HCT116 (cell line): ENCODE measurements around the gene NSMF. TPM values are rescaled to one million over a fixed set of nuclear protein-coding genes. Genes with fewer than 3 reads are reported as not detected.

ENCODE experiments used
- ATAC-seq: fragments of 200-7000 bp; cut with Tn5 transposase; 2 replicates; pipeline ENCODE4 v1.9.1; 2020; ENCODE audit warnings: mild to moderate bottlenecking, moderate library complexity
- BruUV-seq: library from RNA; stranded (reverse); fragments of 400-500 nt; replicated peaks from 2 replicates; lab custom pipeline; 2021; lab: Mats Ljungman, UMichigan
- CTCF ChIA-PET: fragments of 300-600 bp; sonication (Branson Sonifier 250); formaldehyde crosslinking; loops from one replicate; lab custom pipeline; 2021; ENCODE audit warnings: antibody characterized with exemption; lab: Charles Lee
- POLR2A ChIA-PET: fragments of 300-600, 350-600 bp; sonication (Branson Sonifier 250); formaldehyde crosslinking; loops from one replicate; lab custom pipeline; 2021; ENCODE audit warnings: antibody characterized with exemption; lab: Charles Lee
- RAD21 ChIA-PET, 2 experiments: fragments of 300-600 bp; sonication (Branson Sonifier 250); formaldehyde crosslinking; loops; one replicate each; lab custom pipeline; 2023; ENCODE audit warnings: low total read pairs in 2 of 2; ENCODE audit not compliant: uncharacterized antibody in 2 of 2, unreplicated experiment in 2 of 2, low non-redundant PET in 1 of 2; lab: Charles Lee
- DNase-seq: peaks from one replicate; pipeline ENCODE4 v3.0.0-alpha.2; 2010; ENCODE audit warnings: low read depth, low spot score
- H2AFZ ChIP-seq: fragments of 200-600 bp; shearing (Covaris generic), sonication (generic); 2 replicates; pipeline ENCODE4 v1.6.1; 2017; ENCODE audit warnings: low read depth, mixed run types, mixed read lengths, antibody characterized with exemption, low read length; ENCODE audit not compliant: poor library complexity, severe bottlenecking
- H3K27ac ChIP-seq: 2 replicates; pipeline ENCODE4 v1.5.1; 2012; ENCODE audit warnings: low read depth, low read length
- H3K27me3 ChIP-seq: fragments of 200-600 bp; sonication (generic); 2 replicates; pipeline ENCODE4 v1.6.1; 2016; ENCODE audit warnings: mixed run types, low read length, mixed read lengths; ENCODE audit not compliant: insufficient read depth
- H3K36me3 ChIP-seq, 2 experiments: fragments of 200-500 bp in 1 of 2; fragments of 200-600 bp in 1 of 2; sonication (Bioruptor generic) in 1 of 2; sonication (generic) in 1 of 2; 2 replicates each; pipeline versions ENCODE4 v1.5.1 to v1.6.1; 2014 to 2016; ENCODE audit warnings: low read length in 2 of 2, inconsistent platforms in 1 of 2, mixed read lengths in 1 of 2, mixed run types in 1 of 2; ENCODE audit not compliant: insufficient read depth in 2 of 2, control insufficient read depth in 1 of 2
- H3K4me1 ChIP-seq, 2 experiments: fragments of 200-600 bp in 1 of 2; sonication (generic) in 1 of 2; 2 replicates each; pipeline versions ENCODE4 v1.5.1 to v1.6.1; 2012 to 2017; ENCODE audit warnings: low read length in 2 of 2, inconsistent platforms in 1 of 2, mild to moderate bottlenecking in 1 of 2, mixed read lengths in 1 of 2, mixed run types in 1 of 2, moderate library complexity in 1 of 2; ENCODE audit not compliant: insufficient read depth in 2 of 2, control insufficient read depth in 1 of 2
- H3K4me2 ChIP-seq: fragments of 200-600 bp; sonication (generic); 2 replicates; pipeline ENCODE4 v1.6.1; 2017; ENCODE audit warnings: mixed run types, low read length, mixed read lengths
- H3K4me3 ChIP-seq, 2 experiments: fragments of 200-600 bp in 1 of 2; sonication (generic) in 1 of 2; replicated peaks in 1 of 2; 2 replicates each; pipeline ENCODE4 v1.5.1; 2011 to 2016; ENCODE audit warnings: low read length in 2 of 2, control low read depth in 1 of 2, low read depth in 1 of 2, mild to moderate bottlenecking in 1 of 2, mixed read lengths in 1 of 2, mixed run types in 1 of 2
- H3K79me2 ChIP-seq: fragments of 200-600 bp; sonication (generic); 2 replicates; pipeline ENCODE4 v1.6.1; 2017; ENCODE audit warnings: mild to moderate bottlenecking, mixed run types, low read length, moderate library complexity, mixed read lengths; ENCODE audit not compliant: insufficient read depth
- H3K9ac ChIP-seq: fragments of 200-600 bp; sonication (generic); 2 replicates; pipeline ENCODE4 v1.6.1; 2016; ENCODE audit warnings: low read length, mixed read lengths
- H3K9me2 ChIP-seq: fragments of 200-600 bp; sonication (generic), shearing (Covaris generic); 2 replicates; pipeline ENCODE4 v1.6.1; 2017; ENCODE audit warnings: mixed run types, mild to moderate bottlenecking, moderate library complexity; ENCODE audit not compliant: insufficient read depth
- H3K9me3 ChIP-seq, 2 experiments: fragments of 200-500 bp in 1 of 2; fragments of 200-600 bp in 1 of 2; sonication (Bioruptor generic) in 1 of 2; sonication (generic) in 1 of 2; 2 replicates each; pipeline ENCODE4 v1.6.1; 2014 to 2017; ENCODE audit warnings: low read length in 2 of 2, mixed read lengths in 2 of 2, inconsistent platforms in 1 of 2, low read depth in 1 of 2, mild to moderate bottlenecking in 1 of 2, mixed run types in 1 of 2, moderate library complexity in 1 of 2; ENCODE audit not compliant: control insufficient read depth in 1 of 2, insufficient read depth in 1 of 2
- H4K20me1 ChIP-seq: fragments of 200-600 bp; sonication (generic), shearing (Covaris generic); 2 replicates; pipeline ENCODE4 v1.6.1; 2017; ENCODE audit warnings: mixed run types, mild to moderate bottlenecking, moderate library complexity; ENCODE audit not compliant: insufficient read depth
- EGR1 ChIP-seq: IDR thresholded peaks from 2 replicates; pipeline ENCODE4 v1.6.1; 2012; ENCODE audit warnings: low read depth
- EZH2phosphoT487 ChIP-seq: fragments of 200-600 bp; IDR thresholded peaks from 2 replicates; pipeline ENCODE4 v1.6.1; 2018; ENCODE audit warnings: antibody characterized with exemption, borderline replicate concordance
- POLR2A ChIP-seq: IDR thresholded peaks from 2 replicates; pipeline ENCODE4 v1.7.0; 2011; ENCODE audit warnings: borderline replicate concordance; ENCODE audit not compliant: insufficient read depth, insufficient read length; ENCODE audit errors: extremely low read depth
- RAD21 ChIP-seq: IDR thresholded peaks from 2 replicates; pipeline ENCODE4 v1.6.1; 2012; ENCODE audit warnings: low read depth, mild to moderate bottlenecking
- ZNF274 ChIP-seq: fragments of 200-500 bp; sonication (Bioruptor generic); IDR thresholded peaks from 2 replicates; pipeline ENCODE4 v1.6.1; 2014; ENCODE audit warnings: mild to moderate bottlenecking, low read depth, low read length, inconsistent platforms
- intact Hi-C: fragments of 100-400 bp; cut with micrococcal nuclease; formaldehyde crosslinking; loops from 2 replicates; pipeline ENCODE4 v1.10.0; 2022
- total RNA-seq: library from RNA; stranded (reverse); gene quantifications from one replicate; pipeline ENCODE4 v1.2.1, GENCODE V29; 2021; ENCODE audit not compliant: unreplicated experiment
- TF ChIP-seq, protein P1 (sequence below): IDR thresholded peaks from 2 replicates; pipeline ENCODE4 v1.6.1; 2012
- TF ChIP-seq, protein P2 (sequence below): IDR thresholded peaks from 2 replicates; pipeline ENCODE4 v1.6.1; 2012; ENCODE audit warnings: low read depth
- TF ChIP-seq, protein P3 (sequence below): IDR thresholded peaks from 2 replicates; pipeline ENCODE4 v1.6.1; 2012

Gene NSMF
- total RNA-seq, 1 experiment from 2014 or later, result 81.9 TPM

DNA sequence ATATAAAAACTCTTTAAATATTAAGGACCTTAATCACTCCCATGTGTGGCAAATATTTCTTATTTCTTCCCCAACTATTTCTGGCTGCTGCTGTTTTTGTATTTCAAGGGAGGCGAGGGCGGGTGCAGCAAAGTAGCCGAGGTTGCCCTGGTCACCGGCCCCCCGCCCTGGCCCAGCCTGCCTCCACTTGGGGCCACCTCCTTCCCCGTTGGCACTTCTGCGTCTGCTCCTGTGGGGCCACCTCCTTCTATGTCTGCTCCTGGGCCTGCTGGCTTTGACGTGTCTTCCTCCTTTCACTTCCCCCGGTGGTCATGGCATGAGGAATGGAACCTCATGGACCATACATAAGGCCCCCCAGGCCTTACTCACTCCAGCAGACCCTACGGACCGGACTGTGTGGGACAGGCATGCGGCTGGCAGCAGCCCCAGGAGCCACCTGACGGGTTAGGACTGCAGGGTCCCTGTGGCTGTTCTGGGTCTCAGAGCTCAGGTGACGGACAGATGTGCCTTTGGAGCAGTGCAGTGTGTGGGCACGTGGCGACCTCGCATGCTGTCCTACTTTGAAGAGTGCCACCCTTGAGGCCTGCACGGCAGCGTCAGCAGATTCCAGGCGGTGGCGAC is 12.2 kb downstream of the NSMF start (continued):
- TF ChIP-seq, protein P1, sequence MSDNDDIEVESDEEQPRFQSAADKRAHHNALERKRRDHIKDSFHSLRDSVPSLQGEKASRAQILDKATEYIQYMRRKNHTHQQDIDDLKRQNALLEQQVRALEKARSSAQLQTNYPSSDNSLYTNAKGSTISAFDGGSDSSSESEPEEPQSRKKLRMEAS, result no peak

DNA sequence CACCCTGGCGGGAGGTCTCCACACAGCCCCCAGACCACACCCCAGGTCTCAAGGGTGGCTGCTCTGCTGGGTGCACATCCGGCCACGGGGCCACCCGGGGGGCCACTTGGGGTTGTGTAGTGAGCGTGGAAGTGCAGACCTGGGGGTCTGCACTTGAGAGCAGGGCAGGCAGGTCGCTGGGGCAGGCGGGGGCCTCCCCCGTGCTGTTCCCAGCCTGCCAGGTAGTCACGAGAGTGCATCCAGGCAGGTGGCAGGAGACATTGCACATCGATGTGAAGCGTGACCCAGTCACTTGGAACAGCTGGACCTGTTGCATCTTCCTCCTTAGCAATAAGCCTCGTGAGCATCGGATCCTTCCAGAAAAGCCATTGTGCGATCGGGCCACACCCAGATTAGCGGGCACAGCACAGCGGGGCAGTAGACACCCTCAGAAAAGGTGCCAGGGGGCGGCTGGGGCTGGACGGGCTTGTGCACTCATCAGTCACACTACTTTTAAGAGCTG is 13.2 kb downstream of the NSMF start:
- Histone ChIP-seq H3K9me2 (no peaks in the 10 kb centered on the region), H4K20me1 (no peaks in the 10 kb centered on the region), H3K27me3 (no peaks in the 10 kb centered on the region), H3K79me2 (no peaks in the 10 kb centered on the region), H3K9ac (no peak overlapping the region), H2AFZ (no peak overlapping the region), H3K9me3 (no peaks in the 10 kb centered on the region), H3K4me1 (peaks cover 16 to 33% of the 10 kb centered on the region in 2 experiments), H3K4me2 (peak overlapping the region; percentile 59), H3K27ac (no peak overlapping the region), H3K36me3 (peaks cover 6 to 12% of the 10 kb centered on the region in 2 experiments; a peak in 3 of 4 replicates), H3K4me3 (no peak overlapping the region)
- intact Hi-C loops, result loop anchor here (2.0 kb wide), 1 partner anchor 151 kb away; no protein-coding TSS in a partner anchor
- CTCF ChIA-PET, result interaction anchor here (1.3 to 1.5 kb wide), 2 partner anchors 23 to 159 kb away, joined by 5 to 11 read pairs; partner anchors contain the start of gene EXD3
- TF ChIP-seq, protein P2, sequence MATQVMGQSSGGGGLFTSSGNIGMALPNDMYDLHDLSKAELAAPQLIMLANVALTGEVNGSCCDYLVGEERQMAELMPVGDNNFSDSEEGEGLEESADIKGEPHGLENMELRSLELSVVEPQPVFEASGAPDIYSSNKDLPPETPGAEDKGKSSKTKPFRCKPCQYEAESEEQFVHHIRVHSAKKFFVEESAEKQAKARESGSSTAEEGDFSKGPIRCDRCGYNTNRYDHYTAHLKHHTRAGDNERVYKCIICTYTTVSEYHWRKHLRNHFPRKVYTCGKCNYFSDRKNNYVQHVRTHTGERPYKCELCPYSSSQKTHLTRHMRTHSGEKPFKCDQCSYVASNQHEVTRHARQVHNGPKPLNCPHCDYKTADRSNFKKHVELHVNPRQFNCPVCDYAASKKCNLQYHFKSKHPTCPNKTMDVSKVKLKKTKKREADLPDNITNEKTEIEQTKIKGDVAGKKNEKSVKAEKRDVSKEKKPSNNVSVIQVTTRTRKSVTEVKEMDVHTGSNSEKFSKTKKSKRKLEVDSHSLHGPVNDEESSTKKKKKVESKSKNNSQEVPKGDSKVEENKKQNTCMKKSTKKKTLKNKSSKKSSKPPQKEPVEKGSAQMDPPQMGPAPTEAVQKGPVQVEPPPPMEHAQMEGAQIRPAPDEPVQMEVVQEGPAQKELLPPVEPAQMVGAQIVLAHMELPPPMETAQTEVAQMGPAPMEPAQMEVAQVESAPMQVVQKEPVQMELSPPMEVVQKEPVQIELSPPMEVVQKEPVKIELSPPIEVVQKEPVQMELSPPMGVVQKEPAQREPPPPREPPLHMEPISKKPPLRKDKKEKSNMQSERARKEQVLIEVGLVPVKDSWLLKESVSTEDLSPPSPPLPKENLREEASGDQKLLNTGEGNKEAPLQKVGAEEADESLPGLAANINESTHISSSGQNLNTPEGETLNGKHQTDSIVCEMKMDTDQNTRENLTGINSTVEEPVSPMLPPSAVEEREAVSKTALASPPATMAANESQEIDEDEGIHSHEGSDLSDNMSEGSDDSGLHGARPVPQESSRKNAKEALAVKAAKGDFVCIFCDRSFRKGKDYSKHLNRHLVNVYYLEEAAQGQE, result no peak
- TF ChIP-seq, protein P1, result no peak
- TF ChIP-seq POLR2A (no peak), EGR1 (no peak), ZNF274 (no peak), RAD21 (no peak), EZH2phosphoT487 (no peak)
- TF ChIP-seq, protein P3, sequence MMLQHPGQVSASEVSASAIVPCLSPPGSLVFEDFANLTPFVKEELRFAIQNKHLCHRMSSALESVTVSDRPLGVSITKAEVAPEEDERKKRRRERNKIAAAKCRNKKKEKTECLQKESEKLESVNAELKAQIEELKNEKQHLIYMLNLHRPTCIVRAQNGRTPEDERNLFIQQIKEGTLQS, result no peak
- BruUV-seq, result no TSS peak
- DNase-seq, result no peak
- POLR2A ChIA-PET, result no interaction called here
- RAD21 ChIA-PET, result no interaction called here
- ATAC-seq, result no peak
